HG03378 (cell line): ENCODE data around the gene LRRC3B.
A peak's percentile ranks its signal among the peaks of the same experiment; 100 is the strongest.

Experiments used
- ATAC-seq: cut with Tn5 transposase; IDR thresholded peaks from one replicate; pipeline ENCODE4 v1.9.1; 2021; ENCODE audit warnings: mild to moderate bottlenecking, moderate library complexity; ENCODE audit not compliant: unreplicated experiment

LRRC3B gene

DNA sequence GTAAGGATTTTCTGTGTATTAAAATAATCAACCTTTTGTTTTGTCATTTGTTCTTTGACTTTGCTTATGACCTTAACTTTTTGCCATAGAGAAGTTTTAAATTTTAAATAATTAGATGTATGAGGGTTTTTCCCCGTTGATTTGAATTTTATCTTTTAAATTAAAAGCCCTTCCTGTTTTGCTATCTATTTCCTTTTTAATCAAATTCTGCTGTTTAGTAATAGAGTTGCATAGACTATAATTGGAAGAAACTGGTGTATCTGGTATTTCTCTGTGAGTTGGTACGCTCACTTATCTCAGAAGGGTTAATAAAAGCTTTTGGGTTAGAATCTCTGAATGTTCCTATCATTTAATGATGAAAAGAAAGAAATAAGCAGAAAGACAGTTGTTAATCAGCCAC is 82.2 kb downstream of the LRRC3B start:
- no peak for ATAC-seq

DNA sequence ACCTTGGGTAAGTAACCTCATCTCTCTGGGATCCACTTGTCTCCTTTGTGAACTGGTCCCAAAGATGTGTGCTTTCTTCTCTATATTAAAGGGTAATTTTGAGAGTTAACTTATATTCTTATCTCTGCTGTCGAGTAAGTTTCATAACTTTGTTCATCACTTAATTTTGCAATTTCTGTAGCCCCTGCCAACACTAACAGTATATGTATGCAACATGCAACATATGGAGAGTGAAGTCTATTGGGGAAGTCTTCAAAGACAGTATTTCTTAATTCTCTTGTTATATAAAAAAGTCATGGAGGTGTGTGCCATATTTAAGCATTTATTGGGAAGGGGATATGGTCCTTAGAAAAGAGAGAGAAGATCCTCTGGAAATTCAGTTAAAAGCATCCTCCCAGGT is 85.9 kb downstream of the LRRC3B start:
- ATAC-seq: no peak

DNA sequence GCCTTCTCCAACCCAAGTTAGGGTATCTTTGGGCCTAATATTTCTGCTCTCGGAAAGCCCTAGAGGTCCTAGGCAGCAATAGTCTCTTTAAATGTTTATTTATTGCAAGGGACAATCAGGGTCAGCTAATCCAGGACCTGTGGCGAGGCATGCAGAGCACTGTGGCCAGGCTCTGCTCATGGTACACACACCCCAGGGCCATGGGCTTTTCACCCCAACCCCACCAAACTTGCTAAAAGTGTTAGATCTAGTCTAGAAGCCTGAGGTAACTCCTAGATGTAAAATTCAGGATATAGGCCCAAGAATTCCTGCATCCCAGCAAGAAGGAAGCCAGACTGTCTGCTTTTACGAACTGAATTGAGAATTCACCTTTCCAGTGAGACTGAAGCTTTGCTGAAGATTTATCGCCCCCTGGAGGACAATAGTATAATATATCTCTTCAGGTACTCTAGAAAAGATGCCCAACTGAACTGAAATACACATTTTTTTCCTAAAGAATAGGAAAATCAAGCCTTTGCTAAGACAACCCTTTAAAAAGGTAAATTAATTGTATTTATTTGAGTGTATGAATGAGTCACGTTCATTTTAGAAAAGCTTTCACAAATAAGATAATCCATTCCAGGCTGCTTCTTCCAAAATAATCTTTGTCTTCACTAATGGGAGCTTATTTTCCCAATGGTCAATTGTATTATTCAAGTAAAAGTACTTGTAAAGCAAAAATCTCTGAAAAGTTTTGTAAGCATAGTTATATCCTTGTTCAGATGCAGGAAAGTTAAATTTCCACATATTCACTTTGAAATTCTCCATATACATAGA is 89.8 kb downstream of the LRRC3B start:
- peak; percentile 89 for ATAC-seq

DNA sequence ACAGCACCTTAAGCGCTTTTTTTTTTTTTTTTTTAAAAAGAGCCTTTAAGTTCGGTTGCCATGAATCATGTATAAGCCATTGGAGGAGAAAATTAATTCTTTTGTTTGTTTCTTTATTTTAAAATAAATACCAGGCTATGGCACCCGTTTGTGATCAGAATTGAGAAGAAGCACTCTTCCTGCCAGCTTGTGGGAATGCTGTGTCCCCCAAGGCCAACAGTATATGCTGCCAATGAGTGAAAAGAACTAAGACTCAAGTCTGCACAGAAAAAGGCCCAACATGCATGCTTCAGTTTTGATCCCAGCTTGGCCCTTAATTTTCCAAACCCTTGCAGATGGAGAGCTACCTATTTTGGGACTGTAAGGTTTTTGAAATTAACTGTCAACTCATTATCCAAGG is 90.5 kb downstream of the LRRC3B start:
- ATAC-seq: no peak

DNA sequence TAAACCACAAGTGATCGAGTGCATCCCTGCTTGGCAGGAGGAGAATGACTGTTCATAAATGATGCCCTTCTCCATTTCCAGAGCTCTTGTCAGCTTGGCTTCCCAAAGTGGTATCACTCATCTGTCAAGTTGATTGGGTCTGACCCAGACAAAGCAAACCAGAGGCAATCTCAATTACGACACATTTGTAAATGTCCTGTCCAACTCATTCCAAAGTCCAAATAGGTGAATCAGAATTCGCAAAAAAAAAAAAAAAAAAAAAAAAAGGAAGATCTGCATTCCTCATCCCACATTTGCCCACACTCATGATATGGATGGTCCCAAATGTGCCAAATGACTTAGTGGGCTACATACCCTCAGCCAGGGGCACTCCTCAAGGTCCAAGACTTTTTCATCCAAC is 91.9 kb downstream of the LRRC3B start:
- no peak for ATAC-seq

DNA sequence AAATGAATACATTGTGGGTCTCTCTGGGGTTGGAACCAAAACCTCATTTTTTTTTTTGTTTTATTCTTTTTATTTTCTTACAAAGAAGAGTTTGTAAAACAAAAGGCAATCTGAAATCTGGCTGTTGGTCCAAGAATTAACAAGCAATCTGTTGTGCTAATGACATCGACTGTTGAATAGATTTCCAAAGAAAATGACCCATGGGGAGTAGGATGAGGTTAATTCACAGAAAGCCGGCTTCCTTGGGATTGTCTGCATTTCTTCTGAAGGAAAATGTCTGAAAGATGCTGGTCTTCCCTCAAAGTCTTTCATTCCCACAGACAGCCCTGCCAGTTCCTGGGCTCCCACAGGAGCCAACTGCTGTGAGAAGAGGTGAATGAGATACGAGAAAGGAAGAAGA is 92.9 kb downstream of the LRRC3B start:
- no peak for ATAC-seq

DNA sequence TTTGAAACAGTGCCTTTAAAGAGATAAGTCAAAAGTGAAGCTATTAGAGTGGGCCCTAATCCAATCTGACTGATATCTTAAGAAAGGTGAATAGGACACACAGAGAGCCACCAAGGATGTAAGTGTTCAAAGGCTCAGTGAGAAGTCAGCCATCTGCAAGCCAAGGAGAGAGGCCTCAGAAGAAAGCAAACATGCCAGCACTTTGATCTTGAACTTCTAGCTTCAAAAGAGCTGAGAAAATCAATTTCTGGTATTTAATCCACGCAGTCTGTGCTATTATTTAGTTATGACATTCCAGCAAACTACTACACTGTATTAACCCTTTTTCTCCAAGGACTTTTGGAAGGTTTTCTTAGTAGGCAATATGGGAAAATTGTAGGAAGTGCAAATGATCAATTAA is 95.7 kb downstream of the LRRC3B start:
- no peak for ATAC-seq

DNA sequence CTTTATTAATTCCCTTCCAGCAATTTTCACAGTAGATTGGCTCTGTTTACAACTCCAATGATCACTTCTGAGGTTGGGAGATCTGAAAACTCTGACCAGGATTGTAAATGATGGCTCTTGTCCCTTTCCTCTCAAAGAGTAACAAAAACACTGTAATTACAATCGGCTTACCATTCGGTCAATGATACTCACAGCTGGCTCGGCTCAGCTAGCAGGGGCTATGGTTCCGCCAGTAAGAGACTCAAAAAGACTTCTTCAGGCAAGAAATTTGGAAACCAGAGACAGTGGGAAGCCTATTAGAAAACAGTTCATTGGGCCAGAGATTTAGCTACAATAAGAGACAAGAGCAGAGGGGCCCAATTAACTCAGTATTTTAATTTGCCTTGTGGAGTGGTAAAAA is 96.6 kb downstream of the LRRC3B start:
- no peak for ATAC-seq

DNA sequence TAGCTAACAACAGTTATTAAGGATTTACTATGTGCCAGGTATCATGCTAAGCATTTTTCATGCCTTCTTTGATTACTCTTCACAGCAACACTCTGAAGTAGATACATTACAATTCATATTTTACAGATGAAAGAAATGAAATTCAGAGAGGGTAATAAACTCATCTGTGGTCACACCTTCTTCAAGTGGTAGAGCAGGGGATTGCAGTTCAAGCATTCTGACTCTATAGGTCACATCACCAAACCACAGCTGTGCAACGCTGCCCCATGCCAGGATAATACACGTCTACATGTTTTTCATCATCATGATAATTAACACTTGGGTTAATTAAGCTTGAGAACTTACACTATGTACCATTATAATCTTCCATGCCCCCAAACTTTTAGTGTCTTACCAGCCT is 98.5 kb downstream of the LRRC3B start:
- no peak for ATAC-seq

DNA sequence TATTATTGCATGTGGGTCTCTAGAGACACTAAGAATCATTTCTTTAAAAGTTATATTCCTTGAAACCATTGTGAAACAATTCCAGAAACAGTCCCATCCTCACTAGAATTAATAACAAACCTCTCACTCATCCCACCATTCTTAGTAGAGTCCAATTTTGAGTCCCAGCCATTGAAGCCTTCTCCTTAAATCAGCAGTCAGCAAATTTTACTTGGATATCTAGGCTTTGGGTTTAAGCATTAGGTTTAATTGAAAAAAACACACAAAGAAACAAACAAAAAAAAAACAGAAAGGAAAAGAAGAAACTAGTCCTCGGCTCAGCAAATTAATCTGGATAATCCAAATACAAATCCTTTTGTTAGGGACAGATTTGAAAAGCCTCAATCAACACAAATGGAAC is 109.3 kb downstream of the LRRC3B start:
- no peak for ATAC-seq

DNA sequence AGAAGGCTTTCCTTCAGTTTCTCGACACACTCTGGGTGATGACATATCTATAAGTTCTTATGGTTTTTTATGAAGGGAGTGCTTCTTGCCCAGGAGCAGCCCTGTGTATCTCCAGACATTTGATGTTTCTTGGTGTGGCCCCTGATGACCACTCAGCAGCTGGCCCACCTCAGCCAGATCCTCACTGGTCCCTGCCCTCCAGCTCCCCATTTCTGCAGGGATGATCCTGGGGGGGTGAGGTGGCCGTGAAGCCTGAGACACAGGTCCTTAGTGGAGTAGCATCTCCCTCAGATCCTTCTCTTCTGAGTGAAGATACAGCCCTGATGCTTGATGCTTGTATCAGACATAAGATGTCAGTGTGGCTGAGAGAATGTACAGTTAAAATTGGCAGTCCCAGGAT is 127.7 kb downstream of the LRRC3B start:
- no peak for ATAC-seq

DNA sequence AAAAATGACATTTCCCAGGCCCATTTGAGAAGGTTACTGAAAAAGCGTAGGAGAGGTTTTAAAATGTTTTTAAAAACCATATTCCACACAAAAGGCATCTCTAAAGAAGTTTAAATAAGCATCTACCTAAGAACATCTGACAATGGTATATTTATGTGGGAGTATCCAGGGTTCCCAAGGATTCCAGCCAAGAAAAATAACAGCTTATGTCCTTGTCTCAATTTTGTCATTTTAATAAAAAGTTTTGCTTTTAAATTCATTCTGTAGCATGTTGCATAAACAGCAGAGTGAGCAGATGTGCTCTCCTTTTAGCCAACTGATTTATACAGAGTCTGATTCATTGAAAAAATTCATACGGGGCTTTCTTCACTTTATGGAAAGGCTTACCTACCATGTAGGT is 129.9 kb downstream of the LRRC3B start:
- no peak for ATAC-seq

DNA sequence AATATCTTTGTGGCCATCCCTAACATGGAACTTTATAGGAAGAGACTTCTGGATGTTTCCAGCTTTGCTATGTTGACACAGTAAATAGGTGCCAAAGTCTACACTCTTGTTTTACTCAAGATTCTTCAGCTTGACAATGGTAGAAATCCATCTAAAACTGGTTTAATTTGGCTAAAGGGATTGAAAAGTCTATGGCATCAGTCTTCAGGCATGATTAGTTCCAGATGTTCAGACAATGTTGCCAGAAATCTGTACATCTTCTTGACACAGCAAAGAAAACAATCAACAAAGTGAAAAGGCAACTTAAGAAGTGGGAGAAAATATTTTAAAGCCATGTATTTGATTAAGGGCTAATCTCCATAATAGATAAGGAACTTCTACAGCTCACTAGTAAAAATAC is 130.5 kb downstream of the LRRC3B start:
- ATAC-seq: no peak

DNA sequence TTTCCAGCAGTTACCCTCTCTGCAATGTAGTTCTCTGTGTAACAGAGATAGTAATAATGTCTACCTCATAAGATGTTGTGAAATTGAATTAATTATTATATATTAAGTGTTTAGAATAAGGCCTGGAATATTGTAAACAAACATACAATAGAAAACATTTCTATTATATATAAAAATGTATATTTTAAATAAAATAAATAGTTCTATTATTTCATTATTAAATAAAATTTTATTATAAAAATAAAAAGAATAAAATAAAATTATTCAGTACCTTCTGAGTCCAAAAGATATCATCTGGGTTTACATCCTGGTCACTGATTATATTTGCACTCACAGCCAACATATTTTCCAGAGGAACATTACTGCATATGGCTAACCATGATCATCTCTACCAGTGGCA is 135.4 kb downstream of the LRRC3B start:
- ATAC-seq: no peak
